Naive thymus-derived CD4-positive, alpha-beta T cell (primary cell): ENCODE measurements around the gene CDC42EP4. TPM values are rescaled to one million over a fixed set of nuclear protein-coding genes. Genes with fewer than 3 reads are reported as not detected.

Source experiments
- ATAC-seq: fragments of 150-1000 bp; cut with Tn5 transposase; 2 replicates; pipeline ENCODE4 v1.10.0; 2021; ENCODE audit warnings: mild to moderate bottlenecking, moderate library complexity
- CTCF ChIA-PET: fragments of 350-600 bp; sonication (Branson Sonifier 250); formaldehyde crosslinking; loops from one replicate; lab custom pipeline; 2021; ENCODE audit warnings: antibody characterized with exemption; lab: Charles Lee
- POLR2A ChIA-PET: fragments of 350-600 bp; sonication (Branson Sonifier 250); formaldehyde crosslinking; loops from one replicate; lab custom pipeline; 2021; ENCODE audit warnings: antibody characterized with exemption, inconsistent platforms; lab: Charles Lee
- DNase-seq, 9 donors: peaks; one replicate each; pipeline versions ENCODE4 v3.0.0 to v3.0.0-alpha.2; 2020 to 2022; ENCODE audit warnings: mixed read lengths in 1 of 9
- H3K27ac ChIP-seq: one replicate; pipeline ENCODE4 v1.7.0; 2013; ENCODE audit warnings: mild to moderate bottlenecking, low read depth, low read length, moderate library complexity
- H3K27me3 ChIP-seq, 2 donors: one replicate each; pipeline ENCODE4 v1.7.0; 2013; ENCODE audit warnings: low read length in 2 of 2, mild to moderate bottlenecking in 2 of 2, moderate library complexity in 2 of 2; ENCODE audit not compliant: control insufficient read depth in 2 of 2, insufficient read depth in 2 of 2
- H3K36me3 ChIP-seq, 3 experiments: 1 replicate in 2 of 3; 2 replicates in 1 of 3; pipeline ENCODE4 v1.7.0; 2013; ENCODE audit warnings: low read length in 3 of 3, mild to moderate bottlenecking in 3 of 3, moderate library complexity in 1 of 3; ENCODE audit not compliant: insufficient read depth in 3 of 3, control insufficient read depth in 2 of 3
- H3K4me1 ChIP-seq, 2 donors: one replicate each; pipeline ENCODE4 v1.7.0; 2013; ENCODE audit warnings: low read length in 2 of 2, mild to moderate bottlenecking in 2 of 2, moderate library complexity in 1 of 2; ENCODE audit not compliant: control insufficient read depth in 2 of 2, insufficient read depth in 2 of 2
- H3K4me3 ChIP-seq: 2 replicates; pipeline ENCODE4 v1.7.0; 2013; ENCODE audit warnings: mild to moderate bottlenecking, low read length
- H3K9me3 ChIP-seq, 3 experiments: 1 replicate in 2 of 3; 2 replicates in 1 of 3; pipeline ENCODE4 v1.7.0; 2013; ENCODE audit warnings: low read length in 3 of 3; ENCODE audit not compliant: control insufficient read depth in 2 of 3
- H3K27ac Mint-ChIP-seq, 9 donors: one replicate each; pipeline ENCODE4 v1.8.0; 2020 to 2022; ENCODE audit warnings: mixed read lengths in 9 of 9, mild to moderate bottlenecking in 8 of 9, moderate library complexity in 5 of 9, inconsistent platforms in 2 of 9
- H3K27me3 Mint-ChIP-seq, 5 donors: one replicate each; pipeline ENCODE4 v1.8.0; 2021 to 2022; ENCODE audit warnings: mixed read lengths in 5 of 5, mild to moderate bottlenecking in 1 of 5
- H3K36me3 Mint-ChIP-seq, 5 donors: one replicate each; pipeline ENCODE4 v1.8.0; 2020 to 2022; ENCODE audit warnings: mixed read lengths in 5 of 5, mild to moderate bottlenecking in 3 of 5, inconsistent platforms in 1 of 5
- H3K4me1 Mint-ChIP-seq, 7 donors: one replicate each; pipeline ENCODE4 v1.8.0; 2020 to 2022; ENCODE audit warnings: mixed read lengths in 7 of 7, mild to moderate bottlenecking in 3 of 7, inconsistent platforms in 1 of 7
- H3K4me3 Mint-ChIP-seq, 10 donors: one replicate each; pipeline ENCODE4 v1.8.0; 2020 to 2022; ENCODE audit warnings: mild to moderate bottlenecking in 10 of 10, mixed read lengths in 10 of 10, moderate library complexity in 6 of 10, inconsistent platforms in 2 of 10
- H3K9me3 Mint-ChIP-seq, 11 donors: one replicate each; pipeline ENCODE4 v1.8.0; 2020 to 2022; ENCODE audit warnings: mixed read lengths in 11 of 11, mild to moderate bottlenecking in 4 of 11, inconsistent platforms in 1 of 11, moderate library complexity in 1 of 11
- intact Hi-C, 2 donors: fragments of 100-400 bp; cut with micrococcal nuclease; formaldehyde crosslinking; loops; one replicate each; pipeline ENCODE4 v1.15.1; 2023
- polyA plus RNA-seq, 2 donors: library from polyadenylated mRNA; unstranded; fragments of 300-500 nt; fragmentation: Illumina TruSeq; gene quantifications; one replicate each; pipeline ENCODE4 v1.2.3, GENCODE V29; 2021
- total RNA-seq, 6 experiments: library from RNA in 5 of 6; stranded (reverse) in 5 of 6; gene quantifications; 1 replicate in 5 of 6; 2 replicates in 1 of 6; pipeline ENCODE4 v1.2.3 and lab custom pipeline; 2021 to 2026

Gene CDC42EP4
- total and polyA plus RNA-seq, 7 experiments from 2014 or later = 0.19 to 15.8 (median 1.5) TPM

- intact Hi-C loops = no loop called here
Measured at GRCh38 chr17:73293480-73293911, 18.3 kb downstream of the CDC42EP4 start.

GRCh38 chr17:73293031-73293430, 18.8 kb downstream of the CDC42EP4 start:
- H3K4me1 ChIP-seq = no peaks in the 10 kb centered on the region
- H3K9me3 ChIP-seq = no peaks in the 10 kb centered on the region
- no peak overlapping the region for H3K4me3 ChIP-seq
- H3K36me3 ChIP-seq = no peaks in the 10 kb centered on the region
- no peaks in the 10 kb centered on the region for H3K27me3 Mint-ChIP-seq
- ATAC-seq (no peak), DNase-seq (no peak)
- intact Hi-C loops = no loop called here
- POLR2A ChIA-PET = no interaction called here
- CTCF ChIA-PET = no interaction called here
- H3K27me3 ChIP-seq = no peaks in the 10 kb centered on the region
- H3K4me1 Mint-ChIP-seq = peaks cover 6 to 13% (median 11%) of the 10 kb centered on the region in 7 donors
- peaks cover 0 to 2% (median 0%) of the 10 kb centered on the region in 11 donors for H3K9me3 Mint-ChIP-seq
- no peaks in the 10 kb centered on the region for H3K36me3 Mint-ChIP-seq
- H3K4me3 Mint-ChIP-seq = no peak overlapping the region
- H3K27ac ChIP-seq = no peak overlapping the region
- no peak overlapping the region for H3K27ac Mint-ChIP-seq

More at GRCh38 chr17:73293480-73293911, 18.3 kb downstream of the CDC42EP4 start:
- Mint-ChIP-seq H3K9me3 (peaks cover 0 to 2% (median 0%) of the 10 kb centered on the region in 11 donors), H3K27ac (no peak overlapping the region), H3K4me3 (no peak overlapping the region), H3K4me1 (peaks cover 6 to 13% (median 11%) of the 10 kb centered on the region in 7 donors), H3K36me3 (no peaks in the 10 kb centered on the region), H3K27me3 (no peaks in the 10 kb centered on the region)
- Histone ChIP-seq H3K27ac (no peak overlapping the region), H3K4me3 (no peak overlapping the region), H3K36me3 (no peaks in the 10 kb centered on the region), H3K9me3 (no peaks in the 10 kb centered on the region), H3K27me3 (no peaks in the 10 kb centered on the region), H3K4me1 (no peaks in the 10 kb centered on the region)
- ATAC-seq = no peak
- no peak for DNase-seq
- CTCF ChIA-PET = no interaction called here
- POLR2A ChIA-PET = no interaction called here

GRCh38 chr17:73292031-73292531, 19.7 kb downstream of the CDC42EP4 start:
- POLR2A ChIA-PET = no interaction called here
- CTCF ChIA-PET = interaction anchor here (0.6 kb wide), 1 partner anchor 416 kb away, joined by 3 read pairs; no protein-coding TSS in a partner anchor
- H3K27ac ChIP-seq = no peak overlapping the region
- Mint-ChIP-seq H3K9me3 (peaks cover 0 to 2% (median 0%) of the 10 kb centered on the region in 11 donors), H3K36me3 (no peaks in the 10 kb centered on the region), H3K27me3 (no peaks in the 10 kb centered on the region), H3K4me1 (peaks cover 6 to 13% (median 11%) of the 10 kb centered on the region in 7 donors), H3K4me3 (no peak overlapping the region), H3K27ac (no peak overlapping the region)
- no peaks in the 10 kb centered on the region for H3K9me3 ChIP-seq
- H3K27me3 ChIP-seq = no peaks in the 10 kb centered on the region
- ATAC-seq = no peak
- H3K4me3 ChIP-seq = no peak overlapping the region
- intact Hi-C loops = no loop called here
- no peak for DNase-seq
- H3K36me3 ChIP-seq = no peaks in the 10 kb centered on the region
- no peaks in the 10 kb centered on the region for H3K4me1 ChIP-seq

- Histone ChIP-seq H3K4me3 (no peak overlapping the region), H3K36me3 (no peaks in the 10 kb centered on the region), H3K27me3 (no peaks in the 10 kb centered on the region), H3K27ac (no peak overlapping the region), H3K4me1 (no peaks in the 10 kb centered on the region), H3K9me3 (no peaks in the 10 kb centered on the region)
- H3K4me1 Mint-ChIP-seq = peaks cover 6 to 13% (median 11%) of the 10 kb centered on the region in 7 donors
- H3K36me3 Mint-ChIP-seq = no peaks in the 10 kb centered on the region
- H3K9me3 Mint-ChIP-seq = peaks cover 0 to 2% (median 0%) of the 10 kb centered on the region in 11 donors
- H3K27ac Mint-ChIP-seq = no peak overlapping the region
- DNase-seq = no peak
- no peak overlapping the region for H3K4me3 Mint-ChIP-seq
- CTCF ChIA-PET = interaction anchor here (0.6 kb wide), 1 partner anchor 417 kb away, joined by 3 read pairs; no protein-coding TSS in a partner anchor
- ATAC-seq = peak; percentile 88
- peaks cover 0 to 3% (median 0%) of the 10 kb centered on the region in 5 donors for H3K27me3 Mint-ChIP-seq
- POLR2A ChIA-PET = no interaction called here
- intact Hi-C loops = no loop called here
Measured at GRCh38 chr17:73291260-73291801, 20.5 kb downstream of the CDC42EP4 start.

- H3K27me3 ChIP-seq = no peaks in the 10 kb centered on the region
- peak; percentile 22 for ATAC-seq
- Mint-ChIP-seq H3K4me3 (no peak overlapping the region), H3K27me3 (peaks cover 0 to 3% (median 0%) of the 10 kb centered on the region in 5 donors), H3K36me3 (no peaks in the 10 kb centered on the region), H3K4me1 (peaks cover 6 to 13% (median 11%) of the 10 kb centered on the region in 7 donors), H3K9me3 (peaks cover 0 to 2% (median 0%) of the 10 kb centered on the region in 11 donors), H3K27ac (no peak overlapping the region)
- H3K36me3 ChIP-seq = no peaks in the 10 kb centered on the region
- no peaks in the 10 kb centered on the region for H3K9me3 ChIP-seq
- no peak for DNase-seq
- no peak overlapping the region for H3K27ac ChIP-seq
- H3K4me1 ChIP-seq = no peaks in the 10 kb centered on the region
- no peak overlapping the region for H3K4me3 ChIP-seq
- ChIA-PET CTCF (no interaction called here), POLR2A (no interaction called here)
- intact Hi-C loops = no loop called here
Measured at GRCh38 chr17:73290399-73291259, 21.2 kb downstream of the CDC42EP4 start.

GRCh38 chr17:73289549-73290254, 22.1 kb downstream of the CDC42EP4 start:
- Mint-ChIP-seq H3K27ac (no peak overlapping the region), H3K4me3 (peak overlapping the region in 1 of 10 donors; percentile 36), H3K27me3 (peaks cover 0 to 3% (median 0%) of the 10 kb centered on the region in 5 donors), H3K4me1 (peaks cover 6 to 13% (median 11%) of the 10 kb centered on the region in 7 donors), H3K36me3 (no peaks in the 10 kb centered on the region), H3K9me3 (peaks cover 0 to 2% (median 0%) of the 10 kb centered on the region in 11 donors)
- CTCF ChIA-PET = no interaction called here
- ATAC-seq (no peak), DNase-seq (no peak)
- no peak overlapping the region for H3K4me3 ChIP-seq
- H3K27ac ChIP-seq = no peak overlapping the region
- intact Hi-C loops = no loop called here
- no peaks in the 10 kb centered on the region for H3K9me3 ChIP-seq
- no peaks in the 10 kb centered on the region for H3K27me3 ChIP-seq
- POLR2A ChIA-PET = no interaction called here
- H3K4me1 ChIP-seq = no peaks in the 10 kb centered on the region
- no peaks in the 10 kb centered on the region for H3K36me3 ChIP-seq
